ENCODE data around the gene VANGL2. TPM values are rescaled to one million over a fixed set of nuclear protein-coding genes. Genes with fewer than 3 reads are reported as not detected.

The VANGL2 gene
- total RNA-seq, 1 experiment from 2014 or later: 3.4 TPM

DNA sequence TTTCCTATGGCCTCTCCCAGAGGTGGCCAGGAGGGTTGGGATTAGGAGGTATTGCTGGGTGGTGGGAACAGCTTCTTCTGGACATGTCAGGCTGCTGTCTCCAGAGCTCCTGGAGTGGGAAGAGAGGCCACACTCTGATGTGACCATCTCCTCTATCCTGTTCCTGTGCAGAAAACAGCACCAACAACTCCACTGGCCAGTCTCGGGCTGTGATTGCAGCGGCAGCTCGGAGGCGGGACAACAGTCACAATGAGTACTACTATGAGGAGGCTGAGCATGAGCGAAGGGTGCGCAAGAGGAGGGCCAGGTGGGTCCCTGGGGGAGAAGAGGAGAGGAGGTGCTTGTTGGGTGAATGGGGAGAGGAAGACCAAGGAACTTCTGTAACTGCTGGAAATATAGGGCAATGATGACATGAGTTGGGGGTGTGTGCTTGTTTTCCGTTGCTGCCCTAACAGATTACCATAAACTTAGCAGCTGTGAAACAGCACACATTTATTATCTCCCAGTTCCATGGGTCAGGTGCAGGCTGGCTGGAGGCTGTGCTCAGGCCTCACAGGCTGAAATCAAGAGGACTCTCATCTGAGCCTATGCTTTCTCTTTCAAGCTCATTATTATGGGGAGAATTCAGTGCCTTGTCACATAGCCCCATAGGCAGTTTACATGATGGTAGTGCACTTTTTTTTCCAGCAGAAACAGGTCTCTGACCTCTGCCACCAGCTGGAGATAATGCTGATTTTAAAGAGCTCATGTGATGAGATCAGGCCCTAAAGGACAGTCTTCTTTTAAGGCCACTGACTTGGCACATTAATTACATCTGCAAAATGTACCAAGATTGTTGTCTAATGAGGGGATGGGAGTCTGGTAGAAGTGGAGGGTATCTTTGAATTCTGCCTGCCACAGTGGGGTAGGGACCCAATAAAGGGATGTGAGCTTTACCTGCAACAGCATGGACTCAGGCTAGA is 20.8 kb downstream of the VANGL2 start:
- ChIA-PET CTCF (no interaction called here), POLR2A (no interaction called here)
- no peaks in the 10 kb centered on the region for H3K36me3 Mint-ChIP-seq (ENCODE audit: insufficient read depth, unreplicated experiment)
- Histone ChIP-seq H3K4me3 (ENCODE audit: low read depth, low read length) (no peak overlapping the region), H3K36me3 (ENCODE audit: control insufficient read depth, insufficient read depth, low read length) (no peaks in the 10 kb centered on the region), H3K27me3 (replicated peaks; ENCODE audit: control insufficient read depth, insufficient read depth, low read length) (no peaks in the 10 kb centered on the region), H3K9me3 (no peaks in the 10 kb centered on the region), H3K4me1 (no peaks in the 10 kb centered on the region)
- no peak overlapping the region for H3K4me3 Mint-ChIP-seq (ENCODE audit: unreplicated experiment)
- no peak overlapping the region for H3K27ac Mint-ChIP-seq (ENCODE audit: unreplicated experiment)
- BruUV-seq (replicated peaks): no TSS peak
- H3K4me1 Mint-ChIP-seq (ENCODE audit: low read depth, unreplicated experiment): no peaks in the 10 kb centered on the region
- intact Hi-C loops (cut with micrococcal nuclease; ENCODE audit: unreplicated experiment): no loop called here
- H3K27me3 Mint-ChIP-seq (ENCODE audit: insufficient read depth, unreplicated experiment): peaks cover 3% of the 10 kb centered on the region
- no peak for DNase-seq
- H3K9me3 Mint-ChIP-seq (ENCODE audit: unreplicated experiment): no peaks in the 10 kb centered on the region
- TF ChIP-seq, protein P1, sequence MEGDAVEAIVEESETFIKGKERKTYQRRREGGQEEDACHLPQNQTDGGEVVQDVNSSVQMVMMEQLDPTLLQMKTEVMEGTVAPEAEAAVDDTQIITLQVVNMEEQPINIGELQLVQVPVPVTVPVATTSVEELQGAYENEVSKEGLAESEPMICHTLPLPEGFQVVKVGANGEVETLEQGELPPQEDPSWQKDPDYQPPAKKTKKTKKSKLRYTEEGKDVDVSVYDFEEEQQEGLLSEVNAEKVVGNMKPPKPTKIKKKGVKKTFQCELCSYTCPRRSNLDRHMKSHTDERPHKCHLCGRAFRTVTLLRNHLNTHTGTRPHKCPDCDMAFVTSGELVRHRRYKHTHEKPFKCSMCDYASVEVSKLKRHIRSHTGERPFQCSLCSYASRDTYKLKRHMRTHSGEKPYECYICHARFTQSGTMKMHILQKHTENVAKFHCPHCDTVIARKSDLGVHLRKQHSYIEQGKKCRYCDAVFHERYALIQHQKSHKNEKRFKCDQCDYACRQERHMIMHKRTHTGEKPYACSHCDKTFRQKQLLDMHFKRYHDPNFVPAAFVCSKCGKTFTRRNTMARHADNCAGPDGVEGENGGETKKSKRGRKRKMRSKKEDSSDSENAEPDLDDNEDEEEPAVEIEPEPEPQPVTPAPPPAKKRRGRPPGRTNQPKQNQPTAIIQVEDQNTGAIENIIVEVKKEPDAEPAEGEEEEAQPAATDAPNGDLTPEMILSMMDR (IDR thresholded peaks at IDR 0.05; ENCODE audit: insufficient read depth in 1 of 2, low read depth in 1 of 2, low read length in 1 of 2, severe bottlenecking in 1 of 2, unreplicated experiment in 1 of 2): no peak

DNA sequence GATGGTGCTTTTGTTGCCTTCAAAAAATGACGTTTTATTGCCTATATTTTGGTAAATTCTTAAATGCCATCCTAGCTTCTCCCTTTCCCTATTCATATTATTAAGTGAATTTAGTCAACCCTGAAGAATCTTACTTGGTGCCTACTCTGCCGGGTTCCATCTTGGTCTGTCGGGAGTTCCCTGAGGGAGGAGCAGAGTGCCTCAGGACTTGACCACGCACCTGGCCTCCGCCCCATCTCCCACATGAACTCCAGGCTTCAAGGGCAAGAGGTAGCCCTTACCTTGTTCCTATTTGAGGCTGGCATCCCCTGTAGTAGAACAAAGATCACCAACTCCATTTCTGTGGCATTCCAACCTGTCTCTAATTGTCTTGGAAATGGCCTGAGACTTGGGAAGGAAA is 21.5 kb downstream of the VANGL2 start:
- POLR2A ChIA-PET: no interaction called here
- no TSS peak for BruUV-seq (replicated peaks)
- H3K36me3 Mint-ChIP-seq (ENCODE audit: insufficient read depth, unreplicated experiment): no peaks in the 10 kb centered on the region

DNA sequence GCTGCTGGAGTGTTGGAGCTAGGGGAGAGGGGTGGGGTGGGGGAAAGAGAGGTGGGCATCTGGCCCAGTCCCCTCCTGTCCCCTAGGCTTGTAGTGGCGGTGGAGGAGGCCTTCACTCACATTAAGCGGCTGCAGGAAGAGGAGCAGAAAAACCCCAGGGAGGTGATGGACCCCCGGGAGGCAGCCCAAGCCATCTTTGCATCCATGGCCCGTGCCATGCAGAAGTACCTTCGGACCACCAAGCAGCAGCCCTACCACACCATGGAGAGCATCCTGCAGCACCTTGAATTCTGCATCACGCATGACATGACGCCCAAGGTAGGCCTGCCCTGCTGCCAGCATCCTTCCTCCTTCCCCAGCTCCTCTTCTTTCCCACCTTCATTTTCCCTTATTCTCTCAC is 23.6 kb downstream of the VANGL2 start:
- H3K4me1 Mint-ChIP-seq (ENCODE audit: low read depth, unreplicated experiment): no peaks in the 10 kb centered on the region
- no peaks in the 10 kb centered on the region for H3K36me3 ChIP-seq (ENCODE audit: control insufficient read depth, insufficient read depth, low read length)
- intact Hi-C loops (cut with micrococcal nuclease; ENCODE audit: unreplicated experiment): no loop called here
- H3K4me1 ChIP-seq: no peaks in the 10 kb centered on the region
- H3K27me3 ChIP-seq (replicated peaks; ENCODE audit: control insufficient read depth, insufficient read depth, low read length): no peaks in the 10 kb centered on the region
- DNase-seq: no peak
- ChIA-PET POLR2A (no interaction called here), CTCF (interaction anchor here (0.6 kb wide), 1 partner anchor 195 kb away, joined by 4 read pairs; no protein-coding TSS in a partner anchor)
- no peaks in the 10 kb centered on the region for H3K36me3 Mint-ChIP-seq (ENCODE audit: insufficient read depth, unreplicated experiment)
- H3K27ac Mint-ChIP-seq (ENCODE audit: unreplicated experiment): no peak overlapping the region
- peaks cover 3% of the 10 kb centered on the region for H3K27me3 Mint-ChIP-seq (ENCODE audit: insufficient read depth, unreplicated experiment)
- TF ChIP-seq, protein P1 (IDR thresholded peaks at IDR 0.05; ENCODE audit: insufficient read depth in 1 of 2, low read depth in 1 of 2, low read length in 1 of 2, severe bottlenecking in 1 of 2, unreplicated experiment in 1 of 2): no peak
- H3K4me3 Mint-ChIP-seq (ENCODE audit: unreplicated experiment): no peak overlapping the region
- no peaks in the 10 kb centered on the region for H3K9me3 ChIP-seq
- no peaks in the 10 kb centered on the region for H3K9me3 Mint-ChIP-seq (ENCODE audit: unreplicated experiment)
- no peak overlapping the region for H3K4me3 ChIP-seq (ENCODE audit: low read depth, low read length)
- no TSS peak for BruUV-seq (replicated peaks)

More for the DNA sequence above, 21.5 kb downstream of the VANGL2 start:
- H3K4me1 ChIP-seq: no peaks in the 10 kb centered on the region
- no peaks in the 10 kb centered on the region for H3K27me3 ChIP-seq (replicated peaks; ENCODE audit: control insufficient read depth, insufficient read depth, low read length)
- intact Hi-C loops (cut with micrococcal nuclease; ENCODE audit: unreplicated experiment): no loop called here
- Mint-ChIP-seq H3K4me3 (ENCODE audit: unreplicated experiment) (no peak overlapping the region), H3K4me1 (ENCODE audit: low read depth, unreplicated experiment) (no peaks in the 10 kb centered on the region), H3K9me3 (ENCODE audit: unreplicated experiment) (no peaks in the 10 kb centered on the region), H3K27ac (ENCODE audit: unreplicated experiment) (no peak overlapping the region), H3K27me3 (ENCODE audit: insufficient read depth, unreplicated experiment) (peaks cover 3% of the 10 kb centered on the region)
- no peaks in the 10 kb centered on the region for H3K9me3 ChIP-seq
- H3K36me3 ChIP-seq (ENCODE audit: control insufficient read depth, insufficient read depth, low read length): no peaks in the 10 kb centered on the region
- TF ChIP-seq, protein P1 (IDR thresholded peaks at IDR 0.05; ENCODE audit: insufficient read depth in 1 of 2, low read depth in 1 of 2, low read length in 1 of 2, severe bottlenecking in 1 of 2, unreplicated experiment in 1 of 2): no peak
- H3K4me3 ChIP-seq (ENCODE audit: low read depth, low read length): no peak overlapping the region
- CTCF ChIA-PET: no interaction called here
- DNase-seq: no peak

Measured in Caco-2 (cell line).